Keratinocyte (primary cell): ENCODE results near the gene KIAA1217. TPM values are rescaled to one million over a fixed set of nuclear protein-coding genes. Genes with fewer than 3 reads are reported as not detected.

ENCODE experiments used
- DNase-seq: peaks from one replicate; pipeline ENCODE4 v3.0.0-alpha.2; 2011; ENCODE audit warnings: low read depth, missing footprints, low spot score
- FAIRE-seq: peaks from 2 replicates; lab custom pipeline; 2011; peaks lifted over from hg19 to GRCh38; lab: Jason Lieb, UNC
- H2AFZ ChIP-seq: 2 replicates; pipeline ENCODE4 v1.6.0; 2012; ENCODE audit warnings: low read length, control low read depth, inconsistent platforms; ENCODE audit not compliant: control insufficient read depth
- H3K27ac ChIP-seq: 2 replicates; pipeline ENCODE4 v1.5.1; 2011; ENCODE audit warnings: low read length; ENCODE audit not compliant: control insufficient read depth, insufficient read depth
- H3K27me3 ChIP-seq: 3 replicates; pipeline ENCODE4 v1.6.0; 2011; ENCODE audit warnings: low read length; ENCODE audit not compliant: control insufficient read depth, insufficient read depth; ENCODE audit errors: extremely low read depth
- H3K36me3 ChIP-seq, 2 experiments: 2 replicates in 1 of 2; 3 replicates in 1 of 2; pipeline ENCODE4 v1.5.1; 2011; ENCODE audit warnings: low read length in 2 of 2, mild to moderate bottlenecking in 1 of 2; ENCODE audit not compliant: control insufficient read depth in 2 of 2, insufficient read depth in 2 of 2; ENCODE audit errors: extremely low read depth in 1 of 2
- H3K4me1 ChIP-seq: 3 replicates; pipeline ENCODE4 v1.5.1; 2011; ENCODE audit warnings: low read length; ENCODE audit not compliant: control insufficient read depth, insufficient read depth; ENCODE audit errors: extremely low read depth
- H3K4me2 ChIP-seq: 3 replicates; pipeline ENCODE4 v1.6.0; 2011; ENCODE audit warnings: low read depth, low read length; ENCODE audit not compliant: control insufficient read depth, insufficient read depth; ENCODE audit errors: extremely low read depth
- H3K4me3 ChIP-seq, 3 experiments: fragments of 200-600 bp in 1 of 3; sonication (generic) in 1 of 3; 2 replicates in 2 of 3; 3 replicates in 1 of 3; pipeline ENCODE4 v1.5.1; 2011 to 2016; ENCODE audit warnings: low read length in 3 of 3, mild to moderate bottlenecking in 3 of 3, control low read depth in 2 of 3, inconsistent platforms in 1 of 3, low read depth in 1 of 3, mixed read lengths in 1 of 3, mixed run types in 1 of 3, moderate library complexity in 1 of 3; ENCODE audit not compliant: control insufficient read depth in 2 of 3, insufficient read depth in 2 of 3; ENCODE audit errors: extremely low read depth in 1 of 3
- H3K79me2 ChIP-seq: 2 replicates; pipeline ENCODE4 v1.6.0; 2012; ENCODE audit warnings: low read length; ENCODE audit not compliant: control insufficient read depth, insufficient read depth
- H3K9ac ChIP-seq: 3 replicates; pipeline ENCODE4 v1.6.0; 2011; ENCODE audit warnings: low read length; ENCODE audit not compliant: control insufficient read depth, insufficient read depth; ENCODE audit errors: extremely low read depth
- H3K9me1 ChIP-seq: 3 replicates; pipeline ENCODE4 v1.6.0; 2011; ENCODE audit warnings: low read length; ENCODE audit not compliant: control insufficient read depth, insufficient read depth; ENCODE audit errors: extremely low read depth
- H3K9me3 ChIP-seq: 2 replicates; pipeline ENCODE4 v1.5.1; 2012; ENCODE audit warnings: low read depth, low read length; ENCODE audit not compliant: control insufficient read depth
- H4K20me1 ChIP-seq: 3 replicates; pipeline ENCODE4 v1.6.0; 2011; ENCODE audit warnings: low read length; ENCODE audit not compliant: control insufficient read depth, insufficient read depth; ENCODE audit errors: extremely low read depth
- CTCF ChIP-seq, 3 experiments: IDR thresholded peaks in 1 of 3; conservative IDR thresholded peaks in 1 of 3; optimal IDR thresholded peaks in 1 of 3; 2 replicates in 2 of 3; 3 replicates in 1 of 3; pipeline versions ENCODE3 to v1.5.1; 2011; ENCODE audit warnings: low read length in 3 of 3, mild to moderate bottlenecking in 3 of 3, moderate library complexity in 2 of 3, control low read depth in 1 of 3, inconsistent platforms in 1 of 3; ENCODE audit not compliant: insufficient read depth in 2 of 3; ENCODE audit errors: extremely low read depth in 1 of 3
- EZH2 ChIP-seq: IDR thresholded peaks from one replicate; pipeline ENCODE4 v1.6.1; 2012; ENCODE audit warnings: inconsistent platforms, mild to moderate bottlenecking, low read length, moderate library complexity
- dilution Hi-C: fragments of 300-500 bp; cut with MboI; formaldehyde crosslinking; loops from one replicate; pipeline ENCODE4 v1.7.0; 2020; ENCODE audit warnings: low sequenced_read_pairs; ENCODE audit not compliant: extremely low pct_ligation_motif_present
- polyA plus RNA-seq, 5 experiments: library from polyadenylated mRNA; depleted of rRNA in 3 of 5; stranded (reverse) in 3 of 5; stranded (forward) in 1 of 5; unstranded in 1 of 5; fragments of >200 nt; gene quantifications; 1 replicate in 1 of 5; 2 replicates in 3 of 5; 3 replicates in 1 of 5; pipeline versions ENCODE4 v1.2.1 to v1.2.3, GENCODE V29; 2011 to 2012; ENCODE audit warnings: missing spikeins in 2 of 5, low read depth in 1 of 5, low replicate concordance in 1 of 5

Gene KIAA1217
- polyA plus RNA-seq, 1 donor (not counting 4 experiments of a cell fraction or from before 2014, with no cell fraction given): 10.4 TPM

DNA sequence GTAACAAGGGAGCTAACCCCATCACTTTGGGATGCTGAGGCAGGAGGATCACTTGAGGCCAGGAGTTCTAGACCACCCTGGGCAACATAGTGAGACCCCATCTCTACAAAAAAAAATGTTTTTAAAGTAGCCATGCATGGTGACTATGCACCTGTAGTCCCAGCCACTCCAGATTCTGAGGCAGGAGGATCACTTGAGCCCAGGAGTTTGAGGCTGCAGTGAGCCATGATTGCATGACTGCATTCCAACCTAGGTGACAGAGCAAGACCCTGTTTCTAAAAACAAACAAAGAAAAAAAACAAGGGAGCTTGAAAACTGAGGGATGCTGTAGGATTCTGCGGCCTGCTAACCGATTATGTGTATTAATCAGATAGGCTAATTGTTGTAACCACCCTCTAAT, 4.9 kb downstream of the KIAA1217 start:
- Histone ChIP-seq H3K4me2 (no peak overlapping the region), H3K9me1 (no peaks in the 10 kb centered on the region), H3K36me3 (no peaks in the 10 kb centered on the region), H2AFZ (no peak overlapping the region), H3K4me3 (no peak overlapping the region), H3K9me3 (no peaks in the 10 kb centered on the region), H3K79me2 (no peaks in the 10 kb centered on the region), H3K27ac (no peak overlapping the region), H3K9ac (no peak overlapping the region), H3K4me1 (peaks cover 27% of the 10 kb centered on the region), H4K20me1 (no peaks in the 10 kb centered on the region), H3K27me3 (no peaks in the 10 kb centered on the region)
- dilution Hi-C loops: no loop called here
- no peak for TF ChIP-seq CTCF (optimal IDR thresholded peaks at IDR 0.05 in 1 of 3, IDR thresholded peaks at IDR 0.05 in 1 of 3, conservative IDR thresholded peaks at IDR 0.05 in 1 of 3; ENCODE audit: extremely low read depth in 1 of 3, insufficient read depth in 2 of 3, low read length in 3 of 3)
- TF ChIP-seq EZH2: no peak
- DNase-seq: no peak
- FAIRE-seq: no peak

DNA sequence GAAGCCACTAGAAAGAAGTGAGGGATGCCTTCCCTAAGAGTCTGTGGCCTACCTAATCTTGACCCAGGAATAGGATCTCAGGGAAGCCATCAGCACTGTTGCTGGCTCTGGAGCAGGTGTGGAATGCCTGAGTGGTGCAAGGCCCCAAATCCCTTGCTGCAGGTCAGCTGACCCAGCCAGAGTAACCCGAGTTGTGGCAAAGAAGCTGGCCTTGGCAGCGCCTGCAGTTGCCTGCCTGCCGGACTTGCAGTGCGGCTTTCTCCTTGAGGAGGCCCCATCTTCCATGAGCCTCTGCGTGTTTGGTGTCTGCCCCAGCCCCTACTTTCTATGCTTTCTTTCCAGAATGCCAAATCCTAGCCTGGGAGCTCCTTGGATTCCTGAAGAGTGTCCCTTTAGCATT, 5.8 kb downstream of the KIAA1217 start:
- Histone ChIP-seq H3K9ac (no peak overlapping the region), H3K9me3 (no peaks in the 10 kb centered on the region), H3K9me1 (no peaks in the 10 kb centered on the region), H3K4me2 (no peak overlapping the region), H3K36me3 (no peaks in the 10 kb centered on the region), H3K27me3 (no peaks in the 10 kb centered on the region), H4K20me1 (no peaks in the 10 kb centered on the region), H3K4me1 (peaks cover 19% of the 10 kb centered on the region), H3K27ac (no peak overlapping the region), H3K79me2 (no peaks in the 10 kb centered on the region), H2AFZ (peak overlapping the region; percentile 70), H3K4me3 (no peak overlapping the region)
- no peak for TF ChIP-seq CTCF (optimal IDR thresholded peaks at IDR 0.05 in 1 of 3, IDR thresholded peaks at IDR 0.05 in 1 of 3, conservative IDR thresholded peaks at IDR 0.05 in 1 of 3; ENCODE audit: extremely low read depth in 1 of 3, insufficient read depth in 2 of 3, low read length in 3 of 3)
- no peak for TF ChIP-seq EZH2
- FAIRE-seq: no peak
- no peak for DNase-seq
- dilution Hi-C loops: no loop called here
